T-helper 1 cell treated with Interleukin-12 subunit alpha and Interleukin-12 subunit beta and Interleukin-4 antibody, amounts not matched to agents 30 μg/mL and 1 μg/mL, for 36 hours (primary cell): Measurements from ENCODE around the gene NQO2.

ENCODE experiments used
- H3K27ac Mint-ChIP-seq: one replicate; pipeline ENCODE4 v1.8.0; 2021; ENCODE audit warnings: mild to moderate bottlenecking, mixed read lengths
- H3K27me3 Mint-ChIP-seq: one replicate; pipeline ENCODE4 v1.8.0; 2021; ENCODE audit warnings: low read depth, mixed read lengths
- H3K36me3 Mint-ChIP-seq: one replicate; pipeline ENCODE4 v1.8.0; 2021; ENCODE audit warnings: low read depth, mixed read lengths
- H3K4me1 Mint-ChIP-seq: one replicate; pipeline ENCODE4 v1.8.0; 2021; ENCODE audit warnings: low read depth, mixed read lengths
- H3K4me3 Mint-ChIP-seq: one replicate; pipeline ENCODE4 v1.8.0; 2021; ENCODE audit warnings: mild to moderate bottlenecking, moderate library complexity, mixed read lengths
- H3K9me3 Mint-ChIP-seq: one replicate; pipeline ENCODE4 v1.8.0; 2021; ENCODE audit warnings: mixed read lengths

NQO2 gene, protein sequence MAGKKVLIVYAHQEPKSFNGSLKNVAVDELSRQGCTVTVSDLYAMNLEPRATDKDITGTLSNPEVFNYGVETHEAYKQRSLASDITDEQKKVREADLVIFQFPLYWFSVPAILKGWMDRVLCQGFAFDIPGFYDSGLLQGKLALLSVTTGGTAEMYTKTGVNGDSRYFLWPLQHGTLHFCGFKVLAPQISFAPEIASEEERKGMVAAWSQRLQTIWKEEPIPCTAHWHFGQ

GRCh38 chr6:2999618-3000557 is at the start of gene NQO2:
NQO2 (plus strand) TSS chr6:2999894; CDS start chr6:3006553, 6,659 bp downstream.
- Mint-ChIP-seq H3K4me1 (peaks cover 23% of the 10 kb centered on the region), H3K27ac (peak within 1 kb of the TSS; percentile 86), H3K27me3 (no peaks in the 10 kb centered on the region), H3K36me3 (peaks cover 10% of the 10 kb centered on the region), H3K4me3 (peak within 1 kb of the TSS; percentile 90), H3K9me3 (no peaks in the 10 kb centered on the region)

- H3K4me1 Mint-ChIP-seq: peaks cover 16% of the 10 kb centered on the region
- H3K36me3 Mint-ChIP-seq: peaks cover 17% of the 10 kb centered on the region
- H3K27me3 Mint-ChIP-seq: peaks cover 26% of the 10 kb centered on the region
- H3K9me3 Mint-ChIP-seq: no peaks in the 10 kb centered on the region
- H3K4me3 Mint-ChIP-seq: no peak overlapping the region
- no peak overlapping the region for H3K27ac Mint-ChIP-seq
Measured at GRCh38 chr6:2950713-2951112, 49.0 kb upstream of the NQO2 start.

- Mint-ChIP-seq H3K4me3 (no peak overlapping the region), H3K4me1 (peaks cover 16% of the 10 kb centered on the region), H3K27ac (no peak overlapping the region), H3K36me3 (peaks cover 17% of the 10 kb centered on the region), H3K9me3 (no peaks in the 10 kb centered on the region), H3K27me3 (peaks cover 26% of the 10 kb centered on the region)
Measured at GRCh38 chr6:2951728-2952127, 48.0 kb upstream of the NQO2 start.

DNA sequence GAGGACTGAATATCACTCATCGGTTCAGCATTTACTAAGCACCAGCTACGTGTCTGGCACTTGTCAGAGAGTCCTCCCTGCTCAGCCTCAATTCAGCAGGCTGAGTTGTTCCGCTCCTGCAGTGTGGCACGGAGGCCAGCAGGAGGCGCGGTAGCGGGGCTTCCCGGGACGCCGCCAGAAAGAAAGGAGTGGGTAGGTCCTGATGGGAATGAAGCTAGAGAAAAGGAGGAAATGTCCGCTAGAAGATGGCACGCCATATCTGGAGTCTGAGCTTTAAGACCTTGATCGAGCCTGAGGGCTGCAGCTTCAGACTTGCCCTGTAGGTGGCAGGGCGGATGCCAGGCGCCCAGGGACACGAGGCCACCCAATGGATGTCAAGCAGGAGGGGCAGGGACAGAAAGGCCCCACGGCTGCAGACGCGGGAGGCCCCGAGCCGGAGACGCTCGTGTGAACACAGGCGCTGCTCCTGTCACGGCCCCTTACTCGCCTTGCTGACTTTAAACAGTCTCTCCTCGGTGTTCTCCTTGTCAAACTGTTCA is 47.1 kb upstream of the NQO2 start:
- no peak overlapping the region for H3K27ac Mint-ChIP-seq
- peaks cover 22% of the 10 kb centered on the region for H3K27me3 Mint-ChIP-seq
- peaks cover 17% of the 10 kb centered on the region for H3K36me3 Mint-ChIP-seq
- no peaks in the 10 kb centered on the region for H3K9me3 Mint-ChIP-seq
- H3K4me1 Mint-ChIP-seq: peaks cover 12% of the 10 kb centered on the region
- H3K4me3 Mint-ChIP-seq: peak overlapping the region; percentile 57

DNA sequence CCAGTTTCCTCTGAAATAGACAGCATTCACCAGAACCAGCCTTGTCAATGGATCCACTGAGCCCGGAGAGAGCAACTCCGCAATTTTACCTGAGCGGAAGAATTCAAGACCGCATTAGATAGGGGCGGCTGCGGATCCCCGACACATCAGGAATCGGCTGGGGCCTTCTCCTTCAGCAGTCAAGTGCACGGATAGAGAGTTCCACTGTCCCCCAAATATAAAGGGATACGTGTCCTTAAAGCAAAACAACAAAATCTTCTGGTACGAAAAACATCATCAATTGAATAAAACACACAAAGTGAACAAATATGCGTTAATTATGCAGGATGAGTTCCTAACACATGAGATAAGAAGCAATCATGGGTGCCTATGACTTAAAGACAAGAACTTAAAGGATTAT is 46.6 kb upstream of the NQO2 start:
- H3K4me1 Mint-ChIP-seq: peaks cover 11% of the 10 kb centered on the region
- no peaks in the 10 kb centered on the region for H3K9me3 Mint-ChIP-seq
- H3K4me3 Mint-ChIP-seq: no peak overlapping the region
- no peak overlapping the region for H3K27ac Mint-ChIP-seq
- peaks cover 13% of the 10 kb centered on the region for H3K36me3 Mint-ChIP-seq
- peaks cover 17% of the 10 kb centered on the region for H3K27me3 Mint-ChIP-seq

- Mint-ChIP-seq H3K9me3 (no peaks in the 10 kb centered on the region), H3K4me1 (peaks cover 5% of the 10 kb centered on the region), H3K36me3 (peaks cover 3% of the 10 kb centered on the region), H3K4me3 (no peak overlapping the region), H3K27me3 (peaks cover 4% of the 10 kb centered on the region), H3K27ac (no peak overlapping the region)
Measured at GRCh38 chr6:2956930-2957685, 42.6 kb upstream of the NQO2 start.

- no peak overlapping the region for H3K4me3 Mint-ChIP-seq
- no peaks in the 10 kb centered on the region for H3K9me3 Mint-ChIP-seq
- no peak overlapping the region for H3K27ac Mint-ChIP-seq
- peaks cover 2% of the 10 kb centered on the region for H3K4me1 Mint-ChIP-seq
- H3K36me3 Mint-ChIP-seq: peaks cover 3% of the 10 kb centered on the region
- peaks cover 7% of the 10 kb centered on the region for H3K27me3 Mint-ChIP-seq
Measured at GRCh38 chr6:2957696-2958330, 41.9 kb upstream of the NQO2 start.

- Mint-ChIP-seq H3K4me3 (no peak overlapping the region), H3K9me3 (no peaks in the 10 kb centered on the region), H3K27me3 (peaks cover 7% of the 10 kb centered on the region), H3K36me3 (peaks cover 3% of the 10 kb centered on the region), H3K27ac (no peak overlapping the region), H3K4me1 (no peaks in the 10 kb centered on the region)
Measured at GRCh38 chr6:2958331-2958711, 41.4 kb upstream of the NQO2 start.

GRCh38 chr6:2958776-2959175 is 40.9 kb upstream of the NQO2 start:
- Mint-ChIP-seq H3K27me3 (peaks cover 7% of the 10 kb centered on the region), H3K9me3 (no peaks in the 10 kb centered on the region), H3K27ac (no peak overlapping the region), H3K4me1 (no peaks in the 10 kb centered on the region), H3K36me3 (peaks cover 3% of the 10 kb centered on the region), H3K4me3 (no peak overlapping the region)

- Mint-ChIP-seq H3K9me3 (no peaks in the 10 kb centered on the region), H3K4me3 (no peak overlapping the region), H3K36me3 (no peaks in the 10 kb centered on the region), H3K4me1 (no peaks in the 10 kb centered on the region), H3K27ac (no peak overlapping the region), H3K27me3 (peaks cover 7% of the 10 kb centered on the region)
Measured at GRCh38 chr6:2959909-2960719, 39.6 kb upstream of the NQO2 start.

DNA sequence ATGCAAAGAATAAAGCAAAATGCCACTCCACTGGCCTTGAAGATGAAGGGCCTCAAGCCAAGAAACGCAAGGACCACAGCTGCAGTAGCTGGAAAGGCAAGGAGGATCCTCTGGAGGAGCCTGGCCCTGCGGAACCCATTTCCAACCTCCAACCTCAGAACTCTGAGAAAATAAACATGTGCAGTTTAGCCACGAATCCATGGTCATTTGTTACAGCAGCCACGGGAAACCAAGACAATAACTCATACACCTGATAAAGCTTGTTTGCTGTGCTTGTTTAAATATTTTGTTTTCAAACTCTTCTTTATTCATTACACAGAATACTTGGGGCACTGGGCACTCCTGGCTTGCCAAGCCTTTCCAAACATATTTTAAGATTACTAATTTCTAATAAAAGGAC is 38.8 kb upstream of the NQO2 start:
- no peak overlapping the region for H3K4me3 Mint-ChIP-seq
- no peaks in the 10 kb centered on the region for H3K9me3 Mint-ChIP-seq
- H3K4me1 Mint-ChIP-seq: no peaks in the 10 kb centered on the region
- H3K27me3 Mint-ChIP-seq: peaks cover 7% of the 10 kb centered on the region
- H3K27ac Mint-ChIP-seq: no peak overlapping the region
- H3K36me3 Mint-ChIP-seq: no peaks in the 10 kb centered on the region

- Mint-ChIP-seq H3K27ac (no peak overlapping the region), H3K4me1 (no peaks in the 10 kb centered on the region), H3K36me3 (no peaks in the 10 kb centered on the region), H3K4me3 (no peak overlapping the region), H3K9me3 (no peaks in the 10 kb centered on the region), H3K27me3 (peaks cover 7% of the 10 kb centered on the region)
Measured at GRCh38 chr6:2961506-2961905, 38.2 kb upstream of the NQO2 start.

GRCh38 chr6:2962004-2962403 is 37.7 kb upstream of the NQO2 start:
- Mint-ChIP-seq H3K4me1 (no peaks in the 10 kb centered on the region), H3K4me3 (no peak overlapping the region), H3K27ac (no peak overlapping the region), H3K9me3 (no peaks in the 10 kb centered on the region), H3K36me3 (no peaks in the 10 kb centered on the region), H3K27me3 (peaks cover 10% of the 10 kb centered on the region)
